GM23338 (cell line): ENCODE data around the gene CACNA1C. TPM values are rescaled to one million over a fixed set of nuclear protein-coding genes. Genes with fewer than 3 reads are reported as not detected.
A peak's percentile ranks its signal among the peaks of the same experiment; 100 is the strongest.

ENCODE experiments used
- ATAC-seq: fragments of 200-7000 bp; cut with Tn5 transposase; 3 replicates; pipeline ENCODE4 v1.9.1; 2020
- DNase-seq: peaks from one replicate; pipeline ENCODE4 v3.0.0-alpha.2; 2015; ENCODE audit warnings: low spot score
- H2AFZ ChIP-seq: fragments of 200-600 bp; sonication (generic); 2 replicates; pipeline ENCODE4 v1.8.0; 2016; ENCODE audit warnings: antibody characterized with exemption, mild to moderate bottlenecking, moderate library complexity
- H3F3A ChIP-seq: fragments of 200-600 bp; sonication (generic); replicated peaks from 2 replicates; pipeline ENCODE4 v1.8.0; 2017; ENCODE audit warnings: antibody characterized with exemption, mixed run types, low read depth
- H3K27ac ChIP-seq: fragments of 200-600 bp; sonication (generic); 2 replicates; pipeline ENCODE4 v1.6.1; 2016; ENCODE audit warnings: low read depth
- H3K27me3 ChIP-seq: fragments of 200-600 bp; sonication (generic); 2 replicates; pipeline ENCODE4 v1.8.0; 2016; ENCODE audit warnings: mild to moderate bottlenecking, mixed run types, moderate library complexity; ENCODE audit not compliant: insufficient read depth
- H3K36me3 ChIP-seq: fragments of 200-600 bp; sonication (generic); 2 replicates; pipeline ENCODE4 v1.8.0; 2016; ENCODE audit warnings: mild to moderate bottlenecking; ENCODE audit not compliant: insufficient read depth
- H3K4me1 ChIP-seq: fragments of 200-600 bp; sonication (generic); 2 replicates; pipeline ENCODE4 v1.8.0; 2016; ENCODE audit warnings: mild to moderate bottlenecking, moderate library complexity; ENCODE audit not compliant: insufficient read depth
- H3K4me2 ChIP-seq: fragments of 200-600 bp; sonication (generic); 2 replicates; pipeline ENCODE4 v1.7.1; 2017; ENCODE audit warnings: mixed run types
- H3K4me3 ChIP-seq: fragments of 200-600 bp; sonication (generic); 2 replicates; pipeline ENCODE4 v1.6.1; 2016; ENCODE audit warnings: mixed run types
- H3K79me2 ChIP-seq: fragments of 200-600 bp; sonication (generic); replicated peaks from 2 replicates; pipeline ENCODE4 v1.8.0; 2017; ENCODE audit warnings: mild to moderate bottlenecking; ENCODE audit not compliant: insufficient read depth
- H3K9me2 ChIP-seq: fragments of 200-600 bp; sonication (generic); 2 replicates; pipeline ENCODE4 v1.8.0; 2017; ENCODE audit not compliant: insufficient read depth
- H4K20me1 ChIP-seq: fragments of 200-600 bp; sonication (generic); replicated peaks from 2 replicates; pipeline ENCODE4 v1.8.0; 2017; ENCODE audit warnings: mild to moderate bottlenecking; ENCODE audit not compliant: insufficient read depth
- H3K27ac Mint-ChIP-seq: 2 replicates; pipeline ENCODE4 v1.8.0; 2020; ENCODE audit warnings: inconsistent platforms, mild to moderate bottlenecking, moderate library complexity, mixed read lengths
- H3K27me3 Mint-ChIP-seq: 3 replicates; pipeline ENCODE4 v1.8.0; 2022; ENCODE audit warnings: low read depth, mild to moderate bottlenecking, moderate library complexity, mixed read lengths, inconsistent platforms; ENCODE audit not compliant: insufficient read depth, poor library complexity
- H3K36me3 Mint-ChIP-seq: 3 replicates; pipeline ENCODE4 v1.8.0; 2021; ENCODE audit warnings: low read depth, mild to moderate bottlenecking, inconsistent platforms, moderate library complexity, mixed read lengths
- H3K4me1 Mint-ChIP-seq: 3 replicates; pipeline ENCODE4 v1.8.0; 2020; ENCODE audit warnings: mild to moderate bottlenecking, inconsistent platforms, mixed read lengths
- H3K4me3 Mint-ChIP-seq: 3 replicates; pipeline ENCODE4 v1.8.0; 2021; ENCODE audit warnings: moderate library complexity, mild to moderate bottlenecking, inconsistent platforms, mixed read lengths
- H3K9me3 Mint-ChIP-seq: 3 replicates; pipeline ENCODE4 v1.8.0; 2020; ENCODE audit warnings: moderate library complexity, mild to moderate bottlenecking, inconsistent platforms, mixed read lengths
- CTCF ChIP-seq, 2 experiments: fragments of 200-600 bp in 1 of 2; sonication (generic) in 1 of 2; conservative IDR thresholded peaks; 2 replicates each; pipeline versions ENCODE4 v1.5.1 to v1.6.1; 2016 to 2017; ENCODE audit warnings: antibody characterized with exemption in 2 of 2, low read depth in 2 of 2, mild to moderate bottlenecking in 2 of 2, moderate library complexity in 1 of 2
- NANOG ChIP-seq: IDR thresholded peaks from 2 replicates; pipeline ENCODE4 v1.6.1; 2016; ENCODE audit warnings: antibody characterized with exemption, borderline replicate concordance
- ZNF331 ChIP-seq: fragments of 250-450 bp; sonication (Bioruptor Pico); IDR thresholded peaks from 2 replicates; pipeline ENCODE4 v1.5.0; 2020; ENCODE audit warnings: low read depth, mild to moderate bottlenecking, moderate library complexity
- ZNF462 ChIP-seq: fragments of 250-450 bp; sonication (Bioruptor Pico); IDR thresholded peaks from 2 replicates; pipeline ENCODE4 v1.5.0; 2020; ENCODE audit warnings: mild to moderate bottlenecking, moderate library complexity
- polyA plus RNA-seq: library from polyadenylated mRNA; unstranded; fragments of >200 nt; fragmentation: Nextera tagmentation; extraction: Ambion mirVana; gene quantifications from 2 replicates; pipeline ENCODE4 v1.2.1, GENCODE V29; 2016
- total RNA-seq: library from RNA; depleted of rRNA; stranded (reverse); fragments of >200 nt; shearing (Covaris generic); gene quantifications from 2 replicates; pipeline ENCODE4 v1.2.3, GENCODE V29; 2014

CACNA1C gene
- total and polyA plus RNA-seq, 2 experiments from 2014 or later, result 0.78 to 2.1 TPM

- TF ChIP-seq ZNF462 (CRISPR knock-in tag) (no peak), NANOG (no peak)
Measured at GRCh38 chr12:2290516-2291065, 237.8 kb downstream of the CACNA1C start (continued).

- Mint-ChIP-seq H3K27me3 (peaks cover 1% of the 10 kb centered on the region), H3K9me3 (0 out of 3 replicates have a peak, but pooled peaks cover 3% of the 10 kb centered on the region), H3K27ac (no peak overlapping the region), H3K4me1 (peaks cover 53% of the 10 kb centered on the region), H3K36me3 (no peaks in the 10 kb centered on the region), H3K4me3 (no peak overlapping the region)
- Histone ChIP-seq H3K4me1 (peaks cover 19% of the 10 kb centered on the region; the same call in 1 of the 2 replicates), H3K4me3 (no peak overlapping the region), H3K36me3 (no peaks in the 10 kb centered on the region), H3K9me2 (0 out of 2 replicates have a peak, but pooled peaks cover 5% of the 10 kb centered on the region), H4K20me1 (no peaks in the 10 kb centered on the region), H3K4me2 (no peak overlapping the region), H3K27ac (no peak overlapping the region), H3F3A (no peaks in the 10 kb centered on the region), H3K79me2 (no peaks in the 10 kb centered on the region), H3K27me3 (no peaks in the 10 kb centered on the region), H2AFZ (no peak overlapping the region)
- DNase-seq, result peak; percentile 81
- peak; percentile 81 for ATAC-seq
- TF ChIP-seq ZNF331 (CRISPR knock-in tag) (no peak), CTCF (conservative IDR thresholded peaks at IDR 0.05; ENCODE audit: low read depth in 2 of 2) (peak; percentile 81 to 85)
Measured at GRCh38 chr12:2291182-2291832, 238.5 kb downstream of the CACNA1C start.
